ENCODE data around the gene TLE6.

TLE6 gene

DNA sequence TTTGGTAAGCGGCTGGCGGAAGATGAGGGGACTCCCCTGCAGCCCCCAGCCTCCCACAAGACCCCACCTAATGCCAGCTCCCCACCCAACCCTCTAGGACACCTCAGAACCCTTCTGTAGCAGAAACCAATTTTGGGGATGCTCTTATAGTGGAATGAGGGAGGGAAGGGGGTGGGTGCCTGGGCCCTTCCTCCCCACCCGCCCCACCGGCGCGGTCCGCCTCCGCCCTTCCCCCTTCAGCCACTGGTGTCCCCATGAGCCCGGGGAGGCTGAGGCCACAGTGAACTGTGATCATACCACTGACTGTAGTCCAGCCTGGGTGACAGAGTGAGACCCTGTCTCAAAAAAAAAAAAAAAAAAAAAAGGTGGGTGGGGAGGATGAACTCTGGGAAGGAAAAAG, 16.2 kb downstream of the TLE6 start:
- TF ChIP-seq, protein P1, sequence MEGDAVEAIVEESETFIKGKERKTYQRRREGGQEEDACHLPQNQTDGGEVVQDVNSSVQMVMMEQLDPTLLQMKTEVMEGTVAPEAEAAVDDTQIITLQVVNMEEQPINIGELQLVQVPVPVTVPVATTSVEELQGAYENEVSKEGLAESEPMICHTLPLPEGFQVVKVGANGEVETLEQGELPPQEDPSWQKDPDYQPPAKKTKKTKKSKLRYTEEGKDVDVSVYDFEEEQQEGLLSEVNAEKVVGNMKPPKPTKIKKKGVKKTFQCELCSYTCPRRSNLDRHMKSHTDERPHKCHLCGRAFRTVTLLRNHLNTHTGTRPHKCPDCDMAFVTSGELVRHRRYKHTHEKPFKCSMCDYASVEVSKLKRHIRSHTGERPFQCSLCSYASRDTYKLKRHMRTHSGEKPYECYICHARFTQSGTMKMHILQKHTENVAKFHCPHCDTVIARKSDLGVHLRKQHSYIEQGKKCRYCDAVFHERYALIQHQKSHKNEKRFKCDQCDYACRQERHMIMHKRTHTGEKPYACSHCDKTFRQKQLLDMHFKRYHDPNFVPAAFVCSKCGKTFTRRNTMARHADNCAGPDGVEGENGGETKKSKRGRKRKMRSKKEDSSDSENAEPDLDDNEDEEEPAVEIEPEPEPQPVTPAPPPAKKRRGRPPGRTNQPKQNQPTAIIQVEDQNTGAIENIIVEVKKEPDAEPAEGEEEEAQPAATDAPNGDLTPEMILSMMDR (IDR thresholded peaks at IDR 0.05; ENCODE audit: insufficient read depth, missing control alignments), result no peak
- DNase-seq (ENCODE audit: insufficient read length, low spot score) (no peak), FAIRE-seq (no peak)

DNA sequence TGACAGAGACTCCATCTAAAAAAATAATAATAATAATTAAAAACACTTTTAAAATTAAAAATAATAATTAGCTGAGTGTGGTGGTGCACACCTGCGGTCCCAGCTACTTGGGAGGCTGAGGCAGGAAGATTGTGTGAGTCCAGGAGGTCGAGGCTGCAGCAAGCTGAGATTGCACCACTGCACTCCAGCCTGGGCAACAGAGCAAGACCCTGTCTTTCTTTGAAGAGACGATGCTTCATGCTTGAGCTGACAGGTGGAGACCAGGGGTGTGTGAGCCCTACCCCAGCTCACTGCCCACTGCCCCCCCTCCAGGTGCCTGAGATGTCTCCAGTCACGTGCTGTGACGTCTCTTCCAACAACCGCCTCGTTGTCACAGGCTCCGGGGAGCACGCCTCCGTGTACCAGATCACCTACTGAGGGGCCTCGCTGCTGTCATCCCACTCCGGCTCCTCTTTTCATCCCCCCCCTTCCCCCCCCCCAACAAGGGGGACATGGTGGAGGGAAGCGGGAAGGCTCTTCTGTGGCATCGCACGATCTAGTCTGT, 17.3 kb downstream of the TLE6 start:
- TF ChIP-seq, protein P1 (IDR thresholded peaks at IDR 0.05; ENCODE audit: insufficient read depth, missing control alignments), result no peak
- FAIRE-seq, result no peak
- no peak for DNase-seq (ENCODE audit: insufficient read length, low spot score)

DNA sequence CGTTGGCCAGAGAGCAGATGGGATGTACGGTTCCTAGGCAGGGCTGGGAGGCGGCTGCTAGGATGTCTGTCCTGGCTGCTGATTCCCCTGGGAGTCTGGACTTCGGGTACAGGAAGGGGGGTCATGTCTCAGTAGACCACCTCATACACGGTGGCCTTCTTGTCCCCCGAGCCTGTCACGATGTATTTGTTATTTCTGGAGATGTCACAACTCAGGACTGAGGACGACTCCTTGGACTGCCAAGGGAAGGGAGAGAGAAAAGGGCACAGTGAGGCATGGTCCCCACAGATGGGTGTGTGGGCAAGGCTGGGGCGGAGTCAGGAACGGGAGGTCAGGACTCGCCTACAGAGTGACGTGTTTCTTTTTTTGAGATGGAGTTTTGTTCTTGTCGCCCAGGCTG, 20.4 kb downstream of the TLE6 start:
- DNase-seq (ENCODE audit: insufficient read length, low spot score) (no peak), FAIRE-seq (no peak)
- TF ChIP-seq, protein P1 (IDR thresholded peaks at IDR 0.05; ENCODE audit: insufficient read depth, missing control alignments), result no peak

DNA sequence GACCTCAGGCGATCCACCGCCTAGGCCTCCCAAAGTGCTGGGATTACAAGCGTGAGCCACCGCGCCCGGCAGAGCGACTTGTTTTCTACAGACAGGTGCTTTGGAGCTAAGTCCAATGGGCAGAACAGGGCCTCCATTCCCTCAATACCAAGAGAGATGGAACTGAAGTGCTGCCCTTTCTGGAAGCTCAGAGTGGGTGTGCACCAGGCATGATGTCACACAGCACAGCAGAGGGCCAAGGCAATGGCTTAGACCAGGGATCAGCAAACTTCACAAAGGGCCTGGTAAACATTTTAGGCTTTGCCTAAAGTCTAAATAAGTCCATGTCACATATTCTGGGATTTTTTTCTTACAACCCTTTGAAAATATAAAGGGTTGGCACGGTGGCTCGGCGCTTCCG, 21.3 kb downstream of the TLE6 start:
- TF ChIP-seq, protein P1 (IDR thresholded peaks at IDR 0.05; ENCODE audit: insufficient read depth, missing control alignments), result no peak
- DNase-seq (ENCODE audit: insufficient read length, low spot score) (no peak), FAIRE-seq (no peak)

DNA sequence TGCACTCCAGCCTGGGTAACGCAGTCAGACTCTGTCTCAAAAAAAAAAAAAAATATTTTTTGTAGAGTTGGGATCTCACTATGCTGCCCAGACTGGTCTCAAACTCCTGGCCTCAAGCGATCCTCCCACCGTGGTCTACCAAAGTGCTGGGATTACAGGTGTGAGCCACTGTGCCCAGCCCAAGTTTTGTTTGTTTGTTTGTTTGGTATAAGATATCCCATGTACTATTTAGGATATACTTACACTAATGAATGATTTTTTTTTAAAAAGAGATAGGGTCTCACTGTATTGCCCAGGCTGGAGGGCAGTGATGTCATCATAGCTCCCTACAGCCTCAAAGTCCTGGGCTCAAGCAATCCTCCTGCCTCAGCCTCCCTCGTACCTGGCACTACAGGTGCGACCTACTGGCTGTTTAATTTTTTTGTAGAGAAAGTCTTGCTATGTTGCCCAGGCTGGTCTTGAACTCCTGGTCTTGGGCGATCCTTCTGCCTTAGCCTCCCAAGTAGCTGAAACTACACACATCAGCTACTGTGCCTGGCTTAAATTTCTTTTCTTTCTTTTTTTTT, 24.0 kb downstream of the TLE6 start:
- DNase-seq (ENCODE audit: insufficient read length, low spot score) (no peak), FAIRE-seq (no peak)
- TF ChIP-seq, protein P1 (IDR thresholded peaks at IDR 0.05; ENCODE audit: insufficient read depth, missing control alignments), result no peak

DNA sequence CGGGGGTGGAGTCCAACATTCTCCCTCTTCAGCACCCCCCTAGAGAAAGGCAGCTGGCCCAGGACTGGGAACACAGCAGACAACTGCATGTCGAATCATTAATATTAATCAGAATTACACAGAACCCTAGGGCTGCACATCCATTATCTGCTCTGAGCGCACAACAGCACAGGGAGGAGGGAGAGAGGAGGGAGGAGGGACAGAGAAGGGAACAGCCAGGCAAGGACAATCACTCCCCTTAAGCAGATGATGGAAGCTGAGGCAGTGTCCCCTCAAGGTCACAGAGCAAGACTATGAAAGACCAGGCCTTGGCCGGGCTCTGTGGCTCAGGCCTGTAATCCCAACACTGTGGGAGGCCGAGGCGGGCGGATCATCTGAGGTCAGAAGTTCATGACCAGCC, 25.7 kb downstream of the TLE6 start:
- TF ChIP-seq, protein P1 (IDR thresholded peaks at IDR 0.05; ENCODE audit: insufficient read depth, missing control alignments), result no peak
- DNase-seq (ENCODE audit: insufficient read length, low spot score) (no peak), FAIRE-seq (no peak)

DNA sequence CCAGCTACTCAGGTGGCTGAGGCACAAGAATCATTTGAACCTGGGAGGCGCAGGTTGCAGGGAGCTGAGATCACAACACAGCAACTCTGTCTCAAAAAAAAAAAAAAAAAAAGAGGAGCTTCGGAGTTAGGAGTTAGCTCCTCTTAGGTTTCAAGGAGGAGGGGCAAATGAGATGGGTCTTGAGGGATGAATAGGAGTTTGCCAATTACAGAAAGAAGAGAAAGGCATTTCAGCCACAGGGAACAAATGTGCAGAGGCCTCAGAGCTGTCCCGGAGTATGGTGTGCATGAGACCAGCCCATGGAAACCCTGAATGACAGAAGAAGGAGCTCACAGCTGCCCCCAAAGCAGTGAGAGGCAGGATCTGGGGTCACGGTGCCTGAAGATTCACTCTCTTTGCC, 27.2 kb downstream of the TLE6 start:
- no peak for FAIRE-seq

More for the DNA sequence above, 27.2 kb downstream of the TLE6 start:
- TF ChIP-seq, protein P1 (IDR thresholded peaks at IDR 0.05; ENCODE audit: insufficient read depth, missing control alignments), result no peak
- DNase-seq (ENCODE audit: insufficient read length, low spot score), result no peak
